Left ventricle myocardium inferior (tissue), 1 donor: ENCODE data around the gene MAML3. TPM values are rescaled to one million over a fixed set of nuclear protein-coding genes. Genes with fewer than 3 reads are reported as not detected.

ENCODE experiments used
- DNase-seq: peaks from one replicate; pipeline ENCODE4 v3.0.0-alpha.2; 2020
- H3K27ac ChIP-seq: fragments of 200-600 bp; replicated peaks from 2 replicates; pipeline ENCODE4 v1.8.0; 2021
- H3K27me3 ChIP-seq: fragments of 200-600 bp; 2 replicates; pipeline ENCODE4 v1.8.0; 2021; ENCODE audit warnings: low read depth
- H3K36me3 ChIP-seq: fragments of 200-600 bp; 2 replicates; pipeline ENCODE4 v1.8.0; 2021
- H3K4me1 ChIP-seq: fragments of 200-600 bp; 2 replicates; pipeline ENCODE4 v1.8.0; 2021
- H3K4me3 ChIP-seq: fragments of 200-600 bp; 2 replicates; pipeline ENCODE4 v1.8.0; 2021; ENCODE audit warnings: mild to moderate bottlenecking, moderate library complexity
- H3K9me3 ChIP-seq: fragments of 200-600 bp; replicated peaks from 2 replicates; pipeline ENCODE4 v1.8.0; 2021
- intact Hi-C: fragments of 100-400 bp; cut with micrococcal nuclease; formaldehyde crosslinking; loops from one replicate; pipeline ENCODE4 v1.11.0; 2022
- total RNA-seq: library from RNA; stranded (reverse); fragmentation: NEBNext Ultra II Directional; extraction: Animal tissue kit (Norgen Biotek cat#: 25700); gene quantifications from one replicate; pipeline ENCODE4 v1.2.1, GENCODE V29; 2021
- TF ChIP-seq, protein P1 (sequence below): fragments of 200-600 bp; IDR thresholded peaks from 2 replicates; pipeline ENCODE4 v1.8.0; 2021; ENCODE audit warnings: antibody characterized with exemption, mild to moderate bottlenecking, borderline replicate concordance
- donor health status: DM: no; HTN: yes; CAD: no; lungs with severe emphysema.

The MAML3 gene
- total RNA-seq, 1 donor from 2014 or later: 2.6 TPM

DNA sequence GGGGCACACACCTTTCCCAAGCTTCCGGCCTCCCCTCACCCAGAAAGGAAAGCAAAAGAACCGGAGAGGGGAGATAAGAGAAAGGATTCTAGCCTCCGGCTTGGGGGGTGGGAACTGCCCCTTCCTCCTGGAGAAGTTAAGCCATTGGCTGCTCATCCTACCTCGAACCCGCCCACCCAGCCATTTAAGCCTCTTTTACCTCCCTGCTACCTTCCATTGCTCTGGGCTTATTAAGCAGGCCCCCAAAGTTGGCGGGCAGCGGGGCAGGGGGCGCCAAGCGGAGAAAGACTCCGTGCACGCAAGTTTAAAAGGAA is 2.3 kb downstream of the MAML3 start:
- TF ChIP-seq, protein P1, sequence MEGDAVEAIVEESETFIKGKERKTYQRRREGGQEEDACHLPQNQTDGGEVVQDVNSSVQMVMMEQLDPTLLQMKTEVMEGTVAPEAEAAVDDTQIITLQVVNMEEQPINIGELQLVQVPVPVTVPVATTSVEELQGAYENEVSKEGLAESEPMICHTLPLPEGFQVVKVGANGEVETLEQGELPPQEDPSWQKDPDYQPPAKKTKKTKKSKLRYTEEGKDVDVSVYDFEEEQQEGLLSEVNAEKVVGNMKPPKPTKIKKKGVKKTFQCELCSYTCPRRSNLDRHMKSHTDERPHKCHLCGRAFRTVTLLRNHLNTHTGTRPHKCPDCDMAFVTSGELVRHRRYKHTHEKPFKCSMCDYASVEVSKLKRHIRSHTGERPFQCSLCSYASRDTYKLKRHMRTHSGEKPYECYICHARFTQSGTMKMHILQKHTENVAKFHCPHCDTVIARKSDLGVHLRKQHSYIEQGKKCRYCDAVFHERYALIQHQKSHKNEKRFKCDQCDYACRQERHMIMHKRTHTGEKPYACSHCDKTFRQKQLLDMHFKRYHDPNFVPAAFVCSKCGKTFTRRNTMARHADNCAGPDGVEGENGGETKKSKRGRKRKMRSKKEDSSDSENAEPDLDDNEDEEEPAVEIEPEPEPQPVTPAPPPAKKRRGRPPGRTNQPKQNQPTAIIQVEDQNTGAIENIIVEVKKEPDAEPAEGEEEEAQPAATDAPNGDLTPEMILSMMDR: no peak
- peak; percentile 78 for DNase-seq
- Histone ChIP-seq H3K36me3 (no peaks in the 10 kb centered on the region), H3K4me3 (peak overlapping the region; percentile 93), H3K27me3 (no peaks in the 10 kb centered on the region), H3K9me3 (no peaks in the 10 kb centered on the region), H3K27ac (peak overlapping the region; percentile 99), H3K4me1 (peaks cover 46% of the 10 kb centered on the region)
- intact Hi-C loops: no loop called here

DNA sequence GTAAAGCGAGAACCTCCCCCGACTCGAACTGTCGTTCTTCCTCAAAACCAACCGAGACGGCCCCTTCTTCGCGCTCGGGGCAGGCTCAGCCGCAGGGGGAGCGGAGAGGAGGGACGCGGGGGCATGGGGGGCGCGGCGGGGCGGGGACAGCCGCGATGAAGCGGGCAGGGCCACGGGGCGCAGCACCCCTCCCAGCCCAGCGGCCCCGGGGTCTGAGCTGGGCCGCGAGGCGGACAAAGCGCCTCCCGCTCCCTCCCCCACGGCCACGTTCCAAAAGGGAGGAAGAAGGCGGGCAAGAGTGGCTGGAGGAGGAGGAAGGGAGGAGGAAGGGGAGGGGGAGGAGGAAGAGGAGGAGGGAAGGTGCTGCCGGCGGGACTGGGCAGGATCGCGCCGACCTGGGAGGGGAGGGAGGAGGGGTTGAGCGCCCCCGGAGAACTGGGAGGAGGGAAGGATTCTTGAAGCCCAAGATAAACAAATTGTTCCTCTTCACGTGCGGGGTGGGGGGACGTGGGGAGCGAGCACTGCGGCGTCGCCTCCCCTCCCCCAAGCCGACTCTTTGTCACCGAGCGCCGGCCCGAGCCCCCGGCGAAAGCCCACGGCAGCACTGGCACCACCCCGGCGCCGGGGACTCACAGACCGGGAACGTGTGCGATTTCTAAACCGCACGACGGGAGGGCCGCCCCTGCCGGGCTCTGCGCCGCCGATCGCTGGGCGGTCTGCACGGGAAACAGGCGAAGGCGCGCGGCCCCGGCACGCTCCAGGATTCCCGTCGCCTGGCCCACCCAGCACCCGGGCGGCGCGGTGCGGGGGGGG is 2.9 kb downstream of the MAML3 start:
- intact Hi-C loops: no loop called here
- Histone ChIP-seq H3K27me3 (no peaks in the 10 kb centered on the region), H3K4me3 (peak overlapping the region; percentile 93), H3K36me3 (no peaks in the 10 kb centered on the region), H3K27ac (peak overlapping the region; percentile 99), H3K9me3 (no peaks in the 10 kb centered on the region), H3K4me1 (peaks cover 46% of the 10 kb centered on the region)
- TF ChIP-seq, protein P1: no peak
- DNase-seq: peak; percentile 89

DNA sequence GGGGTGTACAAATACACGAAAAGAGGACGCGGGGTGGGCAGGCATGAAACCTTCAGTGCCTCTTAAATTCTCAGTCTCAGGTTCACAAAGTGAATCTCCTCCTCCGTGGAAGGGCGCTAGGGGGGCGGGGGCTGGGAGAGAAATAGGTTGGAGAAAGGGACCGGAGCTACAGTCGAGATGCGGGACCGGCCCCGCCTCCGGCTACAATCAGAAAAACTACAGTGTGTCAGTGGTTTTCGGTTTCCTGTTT is 3.4 kb downstream of the MAML3 start:
- H3K9me3 ChIP-seq: no peaks in the 10 kb centered on the region
- TF ChIP-seq, protein P1: no peak
- intact Hi-C loops: no loop called here
- peak overlapping the region; percentile 99 for H3K27ac ChIP-seq
- DNase-seq: no peak
- H3K4me1 ChIP-seq: peaks cover 46% of the 10 kb centered on the region
- H3K4me3 ChIP-seq: peak overlapping the region; percentile 93
- no peaks in the 10 kb centered on the region for H3K27me3 ChIP-seq
- H3K36me3 ChIP-seq: no peaks in the 10 kb centered on the region

DNA sequence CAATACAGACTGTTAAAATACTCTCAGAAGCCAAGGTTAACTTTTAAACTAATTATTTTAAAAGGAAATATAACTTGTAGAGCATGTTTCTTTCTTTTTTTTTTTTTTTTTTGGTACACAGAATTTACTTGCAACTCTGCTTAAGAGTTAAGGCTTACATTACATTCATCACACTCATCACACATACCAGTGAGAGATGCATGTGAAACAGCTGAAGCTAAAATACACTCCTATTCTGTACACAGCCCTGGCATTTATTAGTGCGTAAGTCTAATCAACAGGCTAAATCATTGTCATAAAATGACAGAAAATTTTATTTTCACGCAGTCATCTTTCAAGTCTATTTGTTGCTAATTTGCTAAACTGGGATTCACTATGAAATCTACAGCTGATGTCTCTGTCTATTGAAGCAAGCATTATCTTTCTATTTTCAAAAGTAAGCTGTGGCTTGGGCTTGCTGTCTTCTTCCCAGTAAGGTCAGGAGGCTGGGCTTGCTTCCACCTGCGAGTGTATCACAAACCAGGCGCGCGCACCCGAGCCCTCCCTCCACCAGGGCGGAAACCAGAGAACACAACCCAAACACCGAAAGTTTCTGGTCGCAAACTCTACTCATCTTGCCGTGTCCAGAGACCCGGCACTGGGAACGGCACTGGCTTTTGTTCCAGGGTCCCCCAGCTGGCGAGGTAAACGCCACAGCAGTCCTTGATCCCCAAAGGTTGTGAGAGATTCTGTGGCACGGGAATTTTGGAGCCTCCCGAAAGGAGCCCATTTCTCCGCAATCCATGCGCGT is 3.9 kb downstream of the MAML3 start:
- Histone ChIP-seq H3K27me3 (no peaks in the 10 kb centered on the region), H3K4me3 (peak overlapping the region; percentile 93), H3K4me1 (peaks cover 46% of the 10 kb centered on the region), H3K27ac (peak overlapping the region; percentile 99), H3K9me3 (no peaks in the 10 kb centered on the region), H3K36me3 (no peaks in the 10 kb centered on the region)
- TF ChIP-seq, protein P1: peak; percentile 32
- intact Hi-C loops: no loop called here
- DNase-seq: peak; percentile 74

DNA sequence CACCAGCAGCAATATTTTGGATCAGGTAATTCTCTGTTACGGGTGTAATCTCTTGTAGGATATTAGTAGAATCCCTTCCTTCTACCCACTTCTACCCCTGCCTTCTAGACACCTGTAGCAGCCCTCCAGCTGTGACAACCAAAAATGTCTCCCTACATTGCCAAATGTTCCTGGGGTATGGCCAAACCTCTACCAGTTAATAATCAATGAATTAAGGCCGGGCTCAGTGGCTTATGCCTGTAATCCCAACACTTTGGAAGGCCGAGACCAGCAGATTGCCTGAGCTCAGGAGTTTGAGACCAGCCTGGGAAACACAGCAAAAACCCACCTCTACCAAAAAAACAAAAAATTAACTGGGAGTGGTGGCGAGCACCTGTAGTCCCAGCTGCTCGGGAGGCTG is 9.9 kb downstream of the MAML3 start:
- Histone ChIP-seq H3K4me1 (no peaks in the 10 kb centered on the region), H3K4me3 (no peak overlapping the region), H3K27ac (no peak overlapping the region), H3K27me3 (no peaks in the 10 kb centered on the region), H3K36me3 (no peaks in the 10 kb centered on the region), H3K9me3 (no peaks in the 10 kb centered on the region)
- intact Hi-C loops: no loop called here
- TF ChIP-seq, protein P1: no peak
- no peak for DNase-seq
